T-helper 2 cell (primary cell): ENCODE results near the gene MPDU1.
"Not testable (repeated sequence)": the region's sequence is repeated elsewhere in the genome, so short reads cannot be mapped to it uniquely, and the experiment has no call there.

Experiments used
- DNase-seq, 5 experiments: peaks; one replicate each; pipeline versions ENCODE4 v3.0.0 to v3.0.0-alpha.2; 2012 to 2022

MPDU1 gene

DNA sequence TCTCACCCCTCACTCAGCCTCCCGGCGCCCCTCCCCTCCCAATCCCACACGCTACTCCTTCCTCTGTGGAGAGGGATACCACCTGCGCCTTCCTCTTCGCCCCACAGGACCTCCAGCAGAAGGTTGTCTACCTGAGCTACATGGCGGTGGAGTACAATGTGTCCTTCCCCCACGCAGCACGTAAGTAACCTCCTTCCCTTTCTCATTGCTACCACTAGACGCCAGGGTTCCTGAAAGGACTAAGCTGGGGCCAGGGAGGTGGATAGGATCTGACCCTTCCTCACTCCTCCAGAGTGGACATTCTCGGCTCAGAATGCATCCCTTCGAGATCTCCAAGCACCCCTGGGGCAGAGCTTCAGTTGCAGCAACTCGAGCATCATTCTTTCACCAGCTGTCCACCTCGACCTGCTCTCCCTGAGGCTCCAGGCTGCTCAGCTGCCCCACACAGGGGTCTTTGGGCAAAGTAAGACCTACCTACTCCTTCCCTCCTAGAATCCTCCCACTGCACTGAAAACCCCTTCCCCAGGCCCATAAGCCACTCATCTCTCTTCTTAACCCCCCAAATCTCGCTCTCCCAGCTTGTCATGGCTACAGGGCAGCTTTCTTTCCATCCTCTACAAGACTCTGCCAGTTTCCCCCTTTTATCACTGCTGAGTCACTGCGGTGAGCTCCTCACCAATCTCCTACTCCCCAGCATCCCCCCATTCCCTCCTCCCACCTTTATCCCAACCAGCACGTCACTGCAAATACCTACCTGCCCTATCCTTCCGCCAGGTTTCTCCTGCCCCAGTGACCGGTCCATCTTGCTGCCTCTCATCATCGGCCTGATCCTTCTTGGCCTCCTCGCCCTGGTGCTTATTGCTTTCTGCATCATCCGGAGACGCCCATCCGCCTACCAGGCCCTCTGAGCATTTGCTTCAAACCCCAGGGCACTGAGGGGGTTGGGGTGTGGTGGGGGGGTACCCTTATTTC is 2.8 kb upstream of the MPDU1 start:
- DNase-seq, result no peak

- DNase-seq, result no peak
These were observed 1.0 kb upstream of the MPDU1 start for GRCh38 chr17:7582396-7583252.

GRCh38 chr17:7586673-7587419 is 3.2 kb downstream of the MPDU1 start:
- peak in 1 of 5 experiments; percentile 28 for DNase-seq

- DNase-seq, result no peak
These were observed 3.9 kb downstream of the MPDU1 start for GRCh38 chr17:7587420-7588151.

- DNase-seq, result no peak
These were observed 5.0 kb downstream of the MPDU1 start for GRCh38 chr17:7588553-7589203.

DNA sequence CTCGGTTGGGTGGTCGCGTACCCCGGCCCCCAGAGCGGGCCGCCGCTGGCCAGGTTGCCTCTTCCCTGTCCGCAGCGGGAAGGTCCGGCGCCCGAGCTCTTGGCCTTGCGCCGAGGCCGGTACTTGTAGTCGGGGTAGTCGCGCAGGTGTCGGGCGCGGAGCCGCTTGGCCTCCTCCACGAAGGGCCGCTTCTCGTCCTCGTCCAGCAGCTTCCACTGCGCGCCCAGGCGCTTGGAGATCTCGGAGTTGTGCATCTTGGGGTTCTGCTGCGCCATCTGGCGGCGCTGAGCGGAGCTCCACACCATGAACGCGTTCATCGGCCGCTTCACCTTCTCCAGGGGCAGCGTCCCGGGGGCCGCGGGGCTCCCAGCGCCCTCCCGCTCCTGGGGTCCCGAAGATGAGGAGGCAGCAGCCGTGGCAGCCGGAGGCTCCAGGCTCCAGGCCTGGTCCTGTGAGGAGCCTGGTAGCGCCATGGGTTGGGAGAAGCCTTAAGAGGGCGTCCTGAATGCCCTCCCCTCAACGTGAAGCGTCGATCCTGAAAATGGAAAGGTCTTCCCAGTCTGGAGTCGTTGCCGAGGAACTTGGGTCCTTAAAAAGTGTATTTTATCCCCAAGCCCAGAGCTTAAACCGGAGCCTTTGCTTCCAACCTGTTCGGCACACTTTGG is 5.7 kb downstream of the MPDU1 start:
- peak; percentile 29 to 73 (median 40) for DNase-seq

- DNase-seq, result no peak
These were observed 6.4 kb downstream of the MPDU1 start, which contains the start of gene SOX15 for GRCh38 chr17:7589891-7590691. Gene SOX15, minus strand, starts transcription at chr17:7590094. Its CDS starts 418 bp downstream, at chr17:7589676.

DNA sequence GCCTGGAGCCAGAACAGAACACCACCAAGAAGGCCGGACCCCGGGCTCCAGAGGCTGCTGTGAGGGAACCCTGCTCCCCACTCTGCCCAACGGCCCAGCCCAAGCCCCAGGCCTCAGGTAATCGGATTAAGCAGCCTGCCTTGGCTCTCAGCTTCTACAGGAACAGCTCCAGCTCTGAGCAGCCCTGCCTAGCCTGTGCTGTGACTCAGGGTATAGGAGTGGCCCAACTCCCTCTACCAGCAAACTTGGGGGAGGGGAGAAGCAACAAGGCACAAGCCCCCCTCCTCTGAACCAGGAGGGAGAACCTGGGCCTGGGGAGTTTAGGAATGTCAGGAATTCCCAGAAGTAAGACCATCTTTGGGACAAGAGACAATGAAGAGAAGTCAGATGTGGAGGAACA is 7.1 kb downstream of the MPDU1 start:
- DNase-seq, result no peak

DNA sequence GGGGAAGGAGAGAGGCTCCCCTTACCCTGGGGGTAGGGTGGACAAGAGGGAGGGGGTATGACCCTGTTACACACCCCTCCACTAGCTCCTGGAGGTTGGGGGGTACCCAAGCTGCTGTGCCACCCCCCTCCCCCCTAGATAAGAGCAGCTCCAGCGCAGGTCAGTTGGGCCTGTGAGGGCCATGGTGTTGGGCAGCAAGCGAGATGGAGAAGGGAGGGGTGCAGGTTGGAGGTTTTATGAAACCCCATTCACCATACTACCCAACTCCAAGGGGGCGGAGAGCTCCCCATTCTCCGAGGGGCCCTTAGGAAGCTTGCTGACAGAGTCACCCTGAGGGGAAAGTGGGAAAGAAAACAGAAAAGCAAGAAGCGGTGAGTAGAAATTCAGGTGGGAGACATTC is 7.9 kb downstream of the MPDU1 start:
- DNase-seq, result no peak

GRCh38 chr17:7592422-7593021 is 8.9 kb downstream of the MPDU1 start:
- no peak for DNase-seq

- DNase-seq, result no peak
These were observed 9.6 kb downstream of the MPDU1 start for GRCh38 chr17:7593296-7593695.

DNA sequence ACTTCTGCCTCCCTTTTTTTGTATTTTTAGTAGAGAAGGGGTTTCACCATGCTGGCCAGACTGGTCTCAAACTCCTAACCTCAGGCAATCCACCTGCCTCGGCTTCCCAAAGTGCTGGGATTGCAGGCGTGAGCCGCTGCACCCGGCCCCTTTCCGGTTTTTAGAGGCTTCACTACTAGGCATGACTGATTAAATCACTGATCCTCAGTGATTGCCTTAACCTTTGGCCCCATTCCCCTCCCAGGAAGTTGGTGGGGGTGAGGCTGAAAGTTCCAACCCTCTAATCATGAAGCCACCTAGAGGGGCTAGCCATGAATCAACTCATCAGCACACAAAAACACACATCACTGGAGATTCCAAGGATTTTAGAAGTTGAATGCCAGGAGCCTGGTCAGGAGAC is 13.9 kb downstream of the MPDU1 start:
- DNase-seq, result not testable (repeated sequence)

DNA sequence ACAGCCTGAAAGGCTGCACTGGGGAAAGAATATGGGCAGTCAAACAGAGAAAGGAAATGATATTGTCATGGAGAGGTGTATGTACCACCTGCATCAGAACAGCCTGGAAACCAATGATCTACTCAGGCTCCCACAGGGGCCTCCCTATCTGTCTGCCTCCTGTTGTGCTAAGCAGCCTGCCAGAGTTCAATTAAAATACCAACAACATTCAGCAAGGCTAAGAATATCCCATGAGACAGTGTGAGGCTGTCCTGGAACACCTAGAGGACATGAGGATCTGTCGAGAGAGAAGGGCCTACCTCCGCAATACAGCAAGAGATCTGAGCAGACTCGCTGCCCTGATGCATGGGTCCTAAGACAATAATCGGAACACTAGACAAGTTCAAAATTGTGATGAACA is 22.6 kb downstream of the MPDU1 start:
- DNase-seq, result no peak

DNA sequence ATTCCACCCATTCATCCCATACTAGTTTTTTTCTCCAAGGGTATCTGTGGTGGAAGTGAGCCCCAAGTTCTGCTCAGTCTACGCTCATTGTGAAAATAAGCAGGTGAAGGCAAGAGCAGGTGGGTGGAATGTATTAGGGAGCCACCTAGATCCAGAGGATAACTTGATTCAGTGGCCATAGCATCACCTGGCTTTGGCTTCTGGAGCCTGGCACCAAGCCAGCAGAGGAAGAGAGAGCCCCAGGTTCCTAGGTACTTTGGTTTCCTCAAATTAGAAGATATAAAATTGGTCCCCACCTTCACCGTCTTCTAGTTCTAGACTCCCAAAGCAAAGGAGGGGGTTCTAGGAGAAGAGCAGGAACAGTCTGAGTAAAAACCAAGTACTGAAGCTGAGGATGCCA is 27.0 kb downstream of the MPDU1 start:
- DNase-seq, result no peak

DNA sequence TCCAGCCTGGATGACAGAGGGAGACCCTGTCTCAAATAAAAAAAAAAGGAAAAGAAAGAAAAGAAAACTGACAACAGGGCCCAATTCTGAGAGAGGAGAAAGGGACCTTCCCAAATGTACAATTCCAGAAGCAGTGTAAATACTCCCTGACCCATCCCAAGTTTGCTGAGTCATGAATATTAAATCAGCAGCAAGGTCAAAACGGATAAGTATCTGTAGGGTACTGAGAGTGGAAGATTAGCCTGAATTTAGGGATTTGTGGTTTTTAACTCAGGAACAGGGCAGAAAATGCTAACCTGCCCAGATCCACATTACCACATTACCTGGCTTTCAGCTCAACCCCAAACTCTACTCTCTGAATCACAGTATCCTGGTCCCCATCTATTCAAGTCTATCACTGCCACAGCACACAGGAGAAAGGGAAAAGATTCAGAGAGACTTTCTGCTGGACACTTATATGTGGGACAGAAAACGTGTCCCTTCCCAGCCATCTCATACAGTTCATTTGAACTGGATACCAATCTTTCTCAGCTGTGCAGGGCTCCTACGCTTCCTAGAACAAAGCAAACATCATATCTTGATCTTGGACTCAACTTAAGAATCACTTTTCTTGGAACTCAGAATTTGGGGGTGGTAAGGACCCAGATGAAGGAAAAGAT is 28.1 kb downstream of the MPDU1 start:
- no peak for DNase-seq

DNA sequence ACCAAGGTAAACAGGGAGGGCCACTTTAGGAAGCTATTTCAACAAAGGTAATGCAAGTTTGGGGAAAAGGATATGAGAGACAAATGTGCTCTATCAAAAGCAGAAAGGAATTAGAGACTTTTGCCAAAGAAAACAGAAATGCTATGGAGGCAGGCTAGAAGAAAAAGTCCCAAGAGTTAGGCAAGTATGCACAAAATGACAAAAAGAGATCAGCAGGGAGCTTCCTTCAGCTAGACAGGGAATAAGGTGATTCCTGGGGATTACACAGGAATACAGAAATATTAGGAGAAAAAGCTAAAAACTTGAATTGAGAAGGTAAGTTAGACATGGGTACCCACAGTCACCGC is 28.6 kb downstream of the MPDU1 start:
- DNase-seq, result no peak

GRCh38 chr17:7613769-7614424 is 30.2 kb downstream of the MPDU1 start:
- no peak for DNase-seq

DNA sequence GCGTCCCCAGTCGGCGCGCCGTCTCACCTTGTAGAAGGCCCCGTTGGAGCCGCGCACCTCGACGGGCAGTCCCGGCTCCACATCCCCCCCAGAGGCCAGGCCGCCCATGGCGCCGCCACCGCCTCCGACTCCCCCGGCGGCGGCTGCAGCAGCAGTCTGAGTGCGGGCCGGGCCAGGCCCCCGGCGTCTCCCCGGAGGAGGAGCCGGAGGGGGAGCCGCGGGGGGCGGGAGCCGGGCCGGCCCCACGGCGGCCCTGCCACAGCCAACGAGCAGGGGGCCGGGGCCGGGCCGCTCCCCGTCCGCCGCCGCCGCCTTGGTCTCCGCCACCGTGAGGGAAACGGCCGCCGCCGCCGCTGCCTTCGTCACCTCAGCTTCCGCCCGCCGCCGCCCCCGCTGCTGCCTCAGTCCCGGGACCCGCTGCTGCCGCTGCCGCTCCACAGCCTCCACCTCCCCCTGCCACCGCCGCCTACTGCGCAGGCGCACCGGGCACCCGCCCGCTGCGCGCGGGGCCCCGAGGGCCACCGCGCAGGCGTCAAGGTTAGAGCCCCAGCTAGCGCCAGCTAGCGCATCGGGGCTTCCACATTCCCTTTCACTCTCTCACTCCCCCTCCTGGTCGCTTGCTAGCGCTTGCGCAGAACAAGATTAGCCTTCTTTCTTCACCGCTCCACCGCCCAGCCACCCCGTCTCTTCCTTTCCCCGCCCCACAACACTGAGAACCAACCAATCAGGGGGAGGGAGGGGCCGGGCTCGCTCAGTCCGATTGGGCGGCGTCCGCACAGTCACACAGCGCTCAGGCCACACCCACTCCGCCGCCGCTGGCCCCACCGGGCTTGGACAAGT is 31.0 kb downstream of the MPDU1 start, which contains the start of gene FXR2:
TSS of gene FXR2 (minus strand) at position 473 of the 840 bp plus-strand sequence. CDS start at position 108, 365 bp downstream.
- DNase-seq, result peak; percentile 94 to 99 (median 98)
